ENCODE measurements around the gene SSC4D. TPM values are rescaled to one million over a fixed set of nuclear protein-coding genes. Genes with fewer than 3 reads are reported as not detected.

The SSC4D gene
- total RNA-seq, 1 experiment from 2014 or later, result 18.1 TPM

GRCh38 chr7:76393116-76394031, 16.1 kb downstream of the SSC4D start (continued):
- TF ChIP-seq JAZF1 (CRISPR knock-in tag; IDR thresholded peaks at IDR 0.05) (no peak), NFATC4 (CRISPR knock-in tag; IDR thresholded peaks at IDR 0.05) (no peak), ZNF219 (CRISPR knock-in tag; IDR thresholded peaks at IDR 0.05; ENCODE audit: borderline replicate concordance) (no peak; the same call in 1 of the 2 replicates), NFYB (CRISPR knock-in tag; conservative IDR thresholded peaks at IDR 0.05; ENCODE audit: low read depth) (peak; percentile 27; the same call in 1 of the 2 replicates), FOXP4 (CRISPR knock-in tag; IDR thresholded peaks at IDR 0.05) (peak; percentile 93), ZNF232 (CRISPR knock-in tag; IDR thresholded peaks at IDR 0.05) (no peak; the same call in none of the 2 replicates), CREM (CRISPR knock-in tag; IDR thresholded peaks at IDR 0.05) (peak; percentile 58; the same call in 1 of the 2 replicates), GRHL2 (CRISPR knock-in tag; IDR thresholded peaks at IDR 0.05; ENCODE audit: insufficient replicate concordance, severe bottlenecking) (no peak), SMAD3 (CRISPR knock-in tag; IDR thresholded peaks at IDR 0.05; ENCODE audit: borderline replicate concordance) (peak; percentile 44; the same call in 1 of the 2 replicates), FOXK1 (CRISPR knock-in tag; IDR thresholded peaks at IDR 0.05) (peak; percentile 79), JUN (CRISPR knock-in tag; IDR thresholded peaks at IDR 0.05) (peak; percentile 89; the same call in 1 of the 2 replicates), ZBTB43 (CRISPR knock-in tag; IDR thresholded peaks at IDR 0.05) (0 out of 2 replicates have a peak, but pooled peaks have one; percentile 27), RELA (CRISPR knock-in tag; IDR thresholded peaks at IDR 0.05; ENCODE audit: borderline replicate concordance) (peak; percentile 86; the same call in 1 of the 2 replicates), MLX (CRISPR knock-in tag; IDR thresholded peaks at IDR 0.05) (peak; percentile 79; the same call in 1 of the 2 replicates), ZNF263 (CRISPR knock-in tag; IDR thresholded peaks at IDR 0.05; ENCODE audit: low read depth) (peak; percentile 59; the same call in 1 of the 2 replicates), E2F1 (CRISPR knock-in tag; IDR thresholded peaks at IDR 0.05) (no peak), TEAD1 (CRISPR knock-in tag; IDR thresholded peaks at IDR 0.05) (peak; percentile 86), MYBL2 (CRISPR knock-in tag; IDR thresholded peaks at IDR 0.05) (peak; percentile 92)
- TF ChIP-seq, protein P1, sequence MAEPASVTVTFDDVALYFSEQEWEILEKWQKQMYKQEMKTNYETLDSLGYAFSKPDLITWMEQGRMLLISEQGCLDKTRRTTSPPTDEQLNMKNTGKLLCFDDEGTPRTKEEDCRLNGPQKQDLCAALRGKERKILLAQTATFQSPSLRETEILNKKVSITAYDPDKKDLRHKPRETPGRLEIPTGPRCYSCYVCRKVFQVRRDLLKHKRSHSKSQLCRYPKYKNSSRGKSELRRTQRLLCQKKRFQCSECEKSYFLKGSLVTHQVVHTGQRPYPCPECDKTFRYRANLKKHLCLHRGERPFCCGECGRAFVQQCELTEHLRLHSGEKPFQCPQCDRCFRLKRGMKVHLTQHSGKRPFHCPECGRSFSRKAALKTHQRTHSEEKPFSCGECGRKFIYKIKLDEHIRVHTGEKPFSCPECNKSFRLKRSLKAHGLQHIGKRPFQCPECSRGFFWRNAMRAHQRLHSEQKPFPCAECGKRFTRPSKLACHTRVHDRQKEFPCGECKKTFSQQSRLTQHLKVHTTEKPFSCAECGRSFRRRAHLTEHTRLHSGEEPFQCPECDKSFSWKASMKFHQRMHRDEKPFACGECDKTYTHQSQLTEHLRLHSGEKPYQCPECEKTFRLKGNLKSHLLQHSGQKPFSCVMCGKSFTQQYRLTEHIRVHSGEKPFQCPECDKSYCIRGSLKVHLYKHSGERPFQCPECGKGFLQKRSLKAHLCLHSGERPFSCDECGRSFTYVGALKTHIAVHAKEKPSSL (CRISPR knock-in tag; conservative IDR thresholded peaks at IDR 0.05), result no peak
- TF ChIP-seq, protein P2, sequence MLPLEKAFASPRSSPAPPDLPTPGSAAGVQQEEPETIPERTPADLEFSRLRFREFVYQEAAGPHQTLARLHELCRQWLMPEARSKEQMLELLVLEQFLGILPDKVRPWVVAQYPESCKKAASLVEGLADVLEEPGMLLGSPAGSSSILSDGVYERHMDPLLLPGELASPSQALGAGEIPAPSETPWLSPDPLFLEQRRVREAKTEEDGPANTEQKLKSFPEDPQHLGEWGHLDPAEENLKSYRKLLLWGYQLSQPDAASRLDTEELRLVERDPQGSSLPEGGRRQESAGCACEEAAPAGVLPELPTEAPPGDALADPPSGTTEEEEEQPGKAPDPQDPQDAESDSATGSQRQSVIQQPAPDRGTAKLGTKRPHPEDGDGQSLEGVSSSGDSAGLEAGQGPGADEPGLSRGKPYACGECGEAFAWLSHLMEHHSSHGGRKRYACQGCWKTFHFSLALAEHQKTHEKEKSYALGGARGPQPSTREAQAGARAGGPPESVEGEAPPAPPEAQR (CRISPR knock-in tag; IDR thresholded peaks at IDR 0.05), result no peak
- TF ChIP-seq, protein P3, sequence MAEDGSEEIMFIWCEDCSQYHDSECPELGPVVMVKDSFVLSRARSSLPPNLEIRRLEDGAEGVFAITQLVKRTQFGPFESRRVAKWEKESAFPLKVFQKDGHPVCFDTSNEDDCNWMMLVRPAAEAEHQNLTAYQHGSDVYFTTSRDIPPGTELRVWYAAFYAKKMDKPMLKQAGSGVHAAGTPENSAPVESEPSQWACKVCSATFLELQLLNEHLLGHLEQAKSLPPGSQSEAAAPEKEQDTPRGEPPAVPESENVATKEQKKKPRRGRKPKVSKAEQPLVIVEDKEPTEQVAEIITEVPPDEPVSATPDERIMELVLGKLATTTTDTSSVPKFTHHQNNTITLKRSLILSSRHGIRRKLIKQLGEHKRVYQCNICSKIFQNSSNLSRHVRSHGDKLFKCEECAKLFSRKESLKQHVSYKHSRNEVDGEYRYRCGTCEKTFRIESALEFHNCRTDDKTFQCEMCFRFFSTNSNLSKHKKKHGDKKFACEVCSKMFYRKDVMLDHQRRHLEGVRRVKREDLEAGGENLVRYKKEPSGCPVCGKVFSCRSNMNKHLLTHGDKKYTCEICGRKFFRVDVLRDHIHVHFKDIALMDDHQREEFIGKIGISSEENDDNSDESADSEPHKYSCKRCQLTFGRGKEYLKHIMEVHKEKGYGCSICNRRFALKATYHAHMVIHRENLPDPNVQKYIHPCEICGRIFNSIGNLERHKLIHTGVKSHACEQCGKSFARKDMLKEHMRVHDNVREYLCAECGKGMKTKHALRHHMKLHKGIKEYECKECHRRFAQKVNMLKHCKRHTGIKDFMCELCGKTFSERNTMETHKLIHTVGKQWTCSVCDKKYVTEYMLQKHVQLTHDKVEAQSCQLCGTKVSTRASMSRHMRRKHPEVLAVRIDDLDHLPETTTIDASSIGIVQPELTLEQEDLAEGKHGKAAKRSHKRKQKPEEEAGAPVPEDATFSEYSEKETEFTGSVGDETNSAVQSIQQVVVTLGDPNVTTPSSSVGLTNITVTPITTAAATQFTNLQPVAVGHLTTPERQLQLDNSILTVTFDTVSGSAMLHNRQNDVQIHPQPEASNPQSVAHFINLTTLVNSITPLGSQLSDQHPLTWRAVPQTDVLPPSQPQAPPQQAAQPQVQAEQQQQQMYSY (CRISPR knock-in tag; IDR thresholded peaks at IDR 0.05), result 0 out of 2 replicates have a peak, but pooled peaks have one; percentile 39
- TF ChIP-seq, protein P4, sequence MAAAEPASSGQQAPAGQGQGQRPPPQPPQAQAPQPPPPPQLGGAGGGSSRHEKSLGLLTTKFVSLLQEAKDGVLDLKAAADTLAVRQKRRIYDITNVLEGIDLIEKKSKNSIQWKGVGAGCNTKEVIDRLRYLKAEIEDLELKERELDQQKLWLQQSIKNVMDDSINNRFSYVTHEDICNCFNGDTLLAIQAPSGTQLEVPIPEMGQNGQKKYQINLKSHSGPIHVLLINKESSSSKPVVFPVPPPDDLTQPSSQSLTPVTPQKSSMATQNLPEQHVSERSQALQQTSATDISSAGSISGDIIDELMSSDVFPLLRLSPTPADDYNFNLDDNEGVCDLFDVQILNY (CRISPR knock-in tag; IDR thresholded peaks at IDR 0.05), result 0 out of 2 replicates have a peak, but pooled peaks have one; percentile 65
- TF ChIP-seq, protein P5, sequence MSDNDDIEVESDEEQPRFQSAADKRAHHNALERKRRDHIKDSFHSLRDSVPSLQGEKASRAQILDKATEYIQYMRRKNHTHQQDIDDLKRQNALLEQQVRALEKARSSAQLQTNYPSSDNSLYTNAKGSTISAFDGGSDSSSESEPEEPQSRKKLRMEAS (CRISPR knock-in tag; IDR thresholded peaks at IDR 0.05), result peak; percentile 89

Data from WTC11 (cell line).